ENCODE data around the gene USP36. TPM values are rescaled to one million over a fixed set of nuclear protein-coding genes. Genes with fewer than 3 reads are reported as not detected.
A peak's percentile ranks its signal among the peaks of the same experiment; 100 is the strongest.

Gene USP36
- total and polyA plus RNA-seq, 4 donors: 22.2 to 61.5 (median 44.9) TPM

- no peak for ATAC-seq (ENCODE audit: insufficient read depth, low FRiP score)
- no peak for DNase-seq
- no peak overlapping the region for H3K4me3 ChIP-seq
- peaks cover 0 to 3% (median under 1%) of the 10 kb centered on the region in 4 donors for H3K36me3 ChIP-seq (ENCODE audit: control insufficient read depth in 4 of 4, insufficient read depth in 4 of 4, low read length in 4 of 4)
- H3K27ac ChIP-seq (ENCODE audit: low read depth in 1 of 2, low read length in 1 of 2): peak overlapping the region; percentile 94 to 97
- H3K27me3 ChIP-seq (ENCODE audit: control insufficient read depth in 3 of 3, insufficient read depth in 3 of 3, low read length in 2 of 3): no peaks in the 10 kb centered on the region
- peaks cover 2 to 34% (median 17%) of the 10 kb centered on the region in 5 donors for H3K4me1 ChIP-seq (ENCODE audit: control insufficient read depth in 5 of 5, insufficient read depth in 5 of 5, low read length in 5 of 5)
- 94 to 95% methylated on average over 24 of the region's 24 CpGs for WGBS, 2 donors
- no peak overlapping the region for H3K9ac ChIP-seq (ENCODE audit: insufficient read depth in 1 of 2, low read length in 2 of 2)
- no peaks in the 10 kb centered on the region for H3K9me3 ChIP-seq (ENCODE audit: control insufficient read depth in 4 of 4, insufficient read depth in 3 of 4, low read length in 3 of 4)
- TF ChIP-seq CTCF (IDR thresholded peaks at IDR 0.05; ENCODE audit: control extremely low read depth, extremely low read depth): no peak
Measured at GRCh38 chr17:78884876-78885667, 44.5 kb upstream of the USP36 start.

DNA sequence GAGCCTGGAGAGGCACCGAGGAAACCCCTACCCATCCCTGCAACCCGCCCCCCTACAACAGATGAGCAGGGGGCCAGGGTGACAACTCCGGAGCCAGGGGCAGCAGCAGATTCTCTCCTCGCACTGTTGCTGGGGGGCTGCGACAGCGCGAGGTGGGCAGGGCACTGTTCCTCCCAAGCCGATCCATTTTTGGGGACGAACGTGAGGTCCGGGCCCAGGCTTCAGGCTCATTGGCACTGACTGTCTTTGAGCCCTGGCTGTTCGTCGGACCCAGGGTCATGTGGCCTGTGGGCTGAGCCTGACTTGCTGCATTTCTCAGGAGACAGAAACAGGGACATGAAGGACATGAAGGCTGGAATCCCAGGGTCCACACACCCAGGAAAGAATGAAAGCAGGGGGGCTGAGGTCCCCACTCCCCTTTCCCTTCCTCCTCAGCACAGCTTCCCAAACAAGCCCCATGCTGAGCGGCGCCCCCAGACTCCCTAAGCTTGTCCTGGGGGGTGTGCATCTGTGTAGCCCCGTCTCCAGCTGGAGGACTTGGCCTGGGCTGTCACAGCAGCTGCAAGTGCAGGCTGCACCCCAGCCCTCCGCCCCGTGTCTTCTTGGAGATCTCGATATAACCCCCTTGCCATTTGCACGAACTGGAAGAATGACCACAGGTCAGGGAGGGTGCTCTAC is 43.7 kb upstream of the USP36 start:
- Histone ChIP-seq H3K4me3 (no peak overlapping the region), H3K9me3 (ENCODE audit: control insufficient read depth in 4 of 4, insufficient read depth in 3 of 4, low read length in 3 of 4) (no peaks in the 10 kb centered on the region), H3K4me1 (ENCODE audit: control insufficient read depth in 5 of 5, insufficient read depth in 5 of 5, low read length in 5 of 5) (peaks cover 6 to 39% (median 17%) of the 10 kb centered on the region in 5 donors), H3K27ac (ENCODE audit: low read depth in 1 of 2, low read length in 1 of 2) (peak overlapping the region; percentile 94 to 97), H3K36me3 (ENCODE audit: control insufficient read depth in 4 of 4, insufficient read depth in 4 of 4, low read length in 4 of 4) (peaks cover 0 to 3% (median under 1%) of the 10 kb centered on the region in 4 donors), H3K27me3 (ENCODE audit: control insufficient read depth in 3 of 3, insufficient read depth in 3 of 3, low read length in 2 of 3) (no peaks in the 10 kb centered on the region), H3K9ac (ENCODE audit: insufficient read depth in 1 of 2, low read length in 2 of 2) (no peak overlapping the region)
- TF ChIP-seq CTCF (IDR thresholded peaks at IDR 0.05; ENCODE audit: control extremely low read depth, extremely low read depth): no peak
- DNase-seq: no peak
- no peak for ATAC-seq (ENCODE audit: insufficient read depth, low FRiP score)
- WGBS, 2 donors: 57 to 62% methylated on average over 20 of the region's 20 CpGs

GRCh38 chr17:78883533-78884131 is 43.0 kb upstream of the USP36 start:
- peak; percentile 61 for ATAC-seq (ENCODE audit: insufficient read depth, low FRiP score)

More at GRCh38 chr17:78883533-78884131, 43.0 kb upstream of the USP36 start:
- 10 to 13% methylated on average over 23 to 24 of the region's 24 CpGs for WGBS, 2 donors
- peak; percentile 65 to 74 (median 67) for DNase-seq
- no peak overlapping the region for H3K4me3 ChIP-seq
- H3K27me3 ChIP-seq (ENCODE audit: control insufficient read depth in 3 of 3, insufficient read depth in 3 of 3, low read length in 2 of 3): no peaks in the 10 kb centered on the region
- no peak for TF ChIP-seq CTCF (IDR thresholded peaks at IDR 0.05; ENCODE audit: control extremely low read depth, extremely low read depth)
- peaks cover 9 to 45% (median 17%) of the 10 kb centered on the region in 5 donors for H3K4me1 ChIP-seq (ENCODE audit: control insufficient read depth in 5 of 5, insufficient read depth in 5 of 5, low read length in 5 of 5)
- no peak overlapping the region for H3K9ac ChIP-seq (ENCODE audit: insufficient read depth in 1 of 2, low read length in 2 of 2)
- H3K36me3 ChIP-seq (ENCODE audit: control insufficient read depth in 4 of 4, insufficient read depth in 4 of 4, low read length in 4 of 4): peaks cover 0 to 3% (median under 1%) of the 10 kb centered on the region in 4 donors
- H3K9me3 ChIP-seq (ENCODE audit: control insufficient read depth in 4 of 4, insufficient read depth in 3 of 4, low read length in 3 of 4): no peaks in the 10 kb centered on the region
- peak overlapping the region; percentile 94 to 97 for H3K27ac ChIP-seq (ENCODE audit: low read depth in 1 of 2, low read length in 1 of 2)
